Thyroid gland (tissue), 4 donors: ENCODE measurements around the gene UNC5C.

Source experiments
- POLR2A ChIP-seq, 2 donors: fragments of 450-650 bp; IDR thresholded peaks; one replicate each; pipeline ENCODE4 v1.6.1; 2017; ENCODE audit warnings: antibody characterized with exemption in 2 of 2, mild to moderate bottlenecking in 2 of 2, moderate library complexity in 1 of 2
- TF ChIP-seq, protein P1 (sequence below), 6 experiments: fragments of 200-600 bp in 3 of 6; fragments of 450-650 bp in 3 of 6; sonication (generic) in 3 of 6; IDR thresholded peaks; one replicate each; pipeline ENCODE4 v1.5.1; 2016 to 2019; ENCODE audit warnings: antibody characterized with exemption in 6 of 6, mild to moderate bottlenecking in 2 of 6, inconsistent platforms in 1 of 6, moderate library complexity in 1 of 6

DNA sequence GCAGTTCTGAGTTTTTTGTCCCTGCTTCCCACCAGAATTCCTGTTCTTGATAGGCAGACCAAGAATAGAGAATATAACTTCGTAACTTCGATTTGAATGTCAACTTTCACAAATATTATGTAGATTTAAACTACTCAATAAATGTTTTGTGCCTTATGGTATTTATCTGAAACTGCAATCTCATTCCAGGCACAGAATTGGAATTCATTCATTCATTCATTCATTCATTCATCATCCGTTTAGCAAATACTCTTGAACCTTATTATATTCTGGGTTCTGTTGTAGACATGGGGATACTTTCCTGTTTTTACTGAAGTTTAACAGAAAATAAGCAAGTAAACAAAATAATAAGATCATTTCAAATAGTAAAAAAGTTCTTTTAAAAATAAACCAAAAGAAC, 324.4 kb downstream of the UNC5C start:
- no peak for TF ChIP-seq POLR2A (IDR thresholded peaks at IDR 0.05)
- TF ChIP-seq, protein P1, sequence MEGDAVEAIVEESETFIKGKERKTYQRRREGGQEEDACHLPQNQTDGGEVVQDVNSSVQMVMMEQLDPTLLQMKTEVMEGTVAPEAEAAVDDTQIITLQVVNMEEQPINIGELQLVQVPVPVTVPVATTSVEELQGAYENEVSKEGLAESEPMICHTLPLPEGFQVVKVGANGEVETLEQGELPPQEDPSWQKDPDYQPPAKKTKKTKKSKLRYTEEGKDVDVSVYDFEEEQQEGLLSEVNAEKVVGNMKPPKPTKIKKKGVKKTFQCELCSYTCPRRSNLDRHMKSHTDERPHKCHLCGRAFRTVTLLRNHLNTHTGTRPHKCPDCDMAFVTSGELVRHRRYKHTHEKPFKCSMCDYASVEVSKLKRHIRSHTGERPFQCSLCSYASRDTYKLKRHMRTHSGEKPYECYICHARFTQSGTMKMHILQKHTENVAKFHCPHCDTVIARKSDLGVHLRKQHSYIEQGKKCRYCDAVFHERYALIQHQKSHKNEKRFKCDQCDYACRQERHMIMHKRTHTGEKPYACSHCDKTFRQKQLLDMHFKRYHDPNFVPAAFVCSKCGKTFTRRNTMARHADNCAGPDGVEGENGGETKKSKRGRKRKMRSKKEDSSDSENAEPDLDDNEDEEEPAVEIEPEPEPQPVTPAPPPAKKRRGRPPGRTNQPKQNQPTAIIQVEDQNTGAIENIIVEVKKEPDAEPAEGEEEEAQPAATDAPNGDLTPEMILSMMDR (IDR thresholded peaks at IDR 0.05), result no peak
